Vagina (tissue), 2 donors: Measurements from ENCODE around the gene DSC2. TPM values are rescaled to one million over a fixed set of nuclear protein-coding genes. Genes with fewer than 3 reads are reported as not detected.

Experiments
- DNase-seq, 2 donors: peaks; one replicate each; pipeline ENCODE4 v3.0.0-alpha.2; 2017; ENCODE audit errors: extremely low spot score in 2 of 2
- H3K27ac ChIP-seq: fragments of 200-600 bp; sonication (generic); one replicate; pipeline ENCODE4 v1.5.1; 2019
- H3K27me3 ChIP-seq: fragments of 200-600 bp; sonication (generic); one replicate; pipeline ENCODE4 v1.5.1; 2019
- H3K36me3 ChIP-seq, 2 donors: fragments of 200-600 bp; sonication (generic); one replicate each; pipeline ENCODE4 v1.5.1; 2017 to 2019
- H3K4me1 ChIP-seq: fragments of 200-600 bp; sonication (generic); one replicate; pipeline ENCODE4 v1.5.1; 2019
- H3K4me3 ChIP-seq, 2 donors: fragments of 200-600 bp; sonication (generic); 1 replicate in 1 of 2; 2 replicates in 1 of 2; pipeline ENCODE4 v1.5.1; 2016 to 2019
- H3K9me3 ChIP-seq: fragments of 200-600 bp; sonication (generic); one replicate; pipeline ENCODE4 v1.5.1; 2019
- POLR2A ChIP-seq, 2 donors: fragments of 450-650 bp; IDR thresholded peaks; one replicate each; pipeline ENCODE4 v1.6.1; 2017; ENCODE audit warnings: antibody characterized with exemption in 2 of 2, mild to moderate bottlenecking in 2 of 2, moderate library complexity in 2 of 2
- POLR2AphosphoS5 ChIP-seq, 2 donors: sonication (generic); formaldehyde crosslinking; IDR thresholded peaks; one replicate each; pipeline ENCODE4 v1.9.0; 2017; ENCODE audit warnings: antibody characterized with exemption in 2 of 2, mild to moderate bottlenecking in 2 of 2, low read depth in 1 of 2; ENCODE audit not compliant: insufficient read depth in 1 of 2
- intact Hi-C: fragments of 100-400 bp; cut with DNase I; formaldehyde crosslinking; loops from one replicate; pipeline ENCODE4 v1.15.1; 2023
- total RNA-seq: library from RNA; depleted of rRNA; stranded (reverse); fragments of >200 nt; gene quantifications from one replicate; pipeline ENCODE4 v1.2.3, GENCODE V29; 2016
- TF ChIP-seq, protein P1 (sequence below), 3 experiments: fragments of 450-650 bp in 2 of 3; fragments of 200-600 bp in 1 of 3; sonication (generic) in 1 of 3; IDR thresholded peaks; one replicate each; pipeline ENCODE4 v1.5.1; 2017 to 2019; ENCODE audit warnings: antibody characterized with exemption in 3 of 3, mild to moderate bottlenecking in 2 of 3, moderate library complexity in 2 of 3

Gene DSC2
- total RNA-seq, 1 donor from 2014 or later: 108 TPM

GRCh38 chr18:31099450-31100230 lies 2.6 kb downstream of the DSC2 start:
- Histone ChIP-seq H3K27ac (no peak overlapping the region), H3K36me3 (no peaks in the 10 kb centered on the region), H3K27me3 (no peaks in the 10 kb centered on the region), H3K4me3 (peak overlapping the region; percentile 7 to 56), H3K9me3 (no peaks in the 10 kb centered on the region), H3K4me1 (no peaks in the 10 kb centered on the region)
- TF ChIP-seq, protein P1, sequence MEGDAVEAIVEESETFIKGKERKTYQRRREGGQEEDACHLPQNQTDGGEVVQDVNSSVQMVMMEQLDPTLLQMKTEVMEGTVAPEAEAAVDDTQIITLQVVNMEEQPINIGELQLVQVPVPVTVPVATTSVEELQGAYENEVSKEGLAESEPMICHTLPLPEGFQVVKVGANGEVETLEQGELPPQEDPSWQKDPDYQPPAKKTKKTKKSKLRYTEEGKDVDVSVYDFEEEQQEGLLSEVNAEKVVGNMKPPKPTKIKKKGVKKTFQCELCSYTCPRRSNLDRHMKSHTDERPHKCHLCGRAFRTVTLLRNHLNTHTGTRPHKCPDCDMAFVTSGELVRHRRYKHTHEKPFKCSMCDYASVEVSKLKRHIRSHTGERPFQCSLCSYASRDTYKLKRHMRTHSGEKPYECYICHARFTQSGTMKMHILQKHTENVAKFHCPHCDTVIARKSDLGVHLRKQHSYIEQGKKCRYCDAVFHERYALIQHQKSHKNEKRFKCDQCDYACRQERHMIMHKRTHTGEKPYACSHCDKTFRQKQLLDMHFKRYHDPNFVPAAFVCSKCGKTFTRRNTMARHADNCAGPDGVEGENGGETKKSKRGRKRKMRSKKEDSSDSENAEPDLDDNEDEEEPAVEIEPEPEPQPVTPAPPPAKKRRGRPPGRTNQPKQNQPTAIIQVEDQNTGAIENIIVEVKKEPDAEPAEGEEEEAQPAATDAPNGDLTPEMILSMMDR (IDR thresholded peaks at IDR 0.05): no peak
- TF ChIP-seq POLR2A (IDR thresholded peaks at IDR 0.05) (no peak), POLR2AphosphoS5 (IDR thresholded peaks at IDR 0.05; ENCODE audit: insufficient read depth in 1 of 2, low read depth in 1 of 2) (no peak)
- intact Hi-C loops: no loop called here
- DNase-seq: no peak

DNA sequence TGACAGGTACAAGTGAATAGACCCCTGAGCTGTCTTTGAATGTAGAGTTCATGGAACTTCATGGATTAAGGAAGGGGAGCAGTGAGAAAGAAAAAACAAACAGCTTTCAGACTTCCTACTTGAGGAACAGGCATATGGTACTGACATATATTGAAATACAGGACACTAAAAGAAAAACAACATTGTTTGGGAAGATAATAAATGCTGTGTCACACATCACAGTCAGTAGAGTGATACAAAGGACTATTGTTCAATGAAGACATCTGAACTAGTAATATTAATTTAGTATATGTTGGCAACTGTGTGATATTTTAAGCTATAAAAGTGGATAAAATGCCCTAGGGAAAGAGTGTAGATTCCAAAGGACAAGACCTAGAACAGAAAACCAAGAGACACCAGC lies 3.3 kb downstream of the DSC2 start:
- H3K4me1 ChIP-seq: no peaks in the 10 kb centered on the region
- H3K27ac ChIP-seq: no peak overlapping the region
- H3K9me3 ChIP-seq: no peaks in the 10 kb centered on the region
- DNase-seq: no peak
- no peaks in the 10 kb centered on the region for H3K36me3 ChIP-seq
- H3K27me3 ChIP-seq: no peaks in the 10 kb centered on the region
- no peak overlapping the region for H3K4me3 ChIP-seq
- TF ChIP-seq, protein P1 (IDR thresholded peaks at IDR 0.05): no peak
- TF ChIP-seq POLR2A (IDR thresholded peaks at IDR 0.05) (no peak), POLR2AphosphoS5 (IDR thresholded peaks at IDR 0.05; ENCODE audit: insufficient read depth in 1 of 2, low read depth in 1 of 2) (no peak)
- intact Hi-C loops: no loop called here

DNA sequence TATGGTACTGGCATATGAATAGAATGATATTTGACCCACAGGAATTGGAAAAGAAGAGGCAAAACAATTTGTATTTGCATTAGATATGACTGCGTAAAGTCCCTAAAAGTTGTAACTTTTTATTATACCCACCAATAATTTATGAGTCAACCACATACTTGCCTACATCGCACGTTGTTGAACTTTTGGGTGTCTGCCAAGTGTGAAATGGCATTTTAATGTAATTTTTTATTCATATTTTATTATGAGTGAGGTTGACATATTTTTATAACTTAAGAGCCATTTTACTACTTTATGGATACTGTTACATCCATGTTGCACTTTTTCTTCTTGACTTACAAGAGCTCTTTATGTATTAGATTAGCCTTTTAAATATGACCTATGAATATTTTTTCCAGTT lies 4.6 kb downstream of the DSC2 start:
- H3K36me3 ChIP-seq: no peaks in the 10 kb centered on the region
- H3K4me1 ChIP-seq: no peaks in the 10 kb centered on the region
- DNase-seq: no peak
- H3K4me3 ChIP-seq: no peak overlapping the region
- no peak for TF ChIP-seq POLR2AphosphoS5 (IDR thresholded peaks at IDR 0.05; ENCODE audit: insufficient read depth in 1 of 2, low read depth in 1 of 2)
- TF ChIP-seq POLR2A (IDR thresholded peaks at IDR 0.05): no peak
- TF ChIP-seq, protein P1 (IDR thresholded peaks at IDR 0.05): no peak
- no peaks in the 10 kb centered on the region for H3K9me3 ChIP-seq
- intact Hi-C loops: no loop called here
- no peaks in the 10 kb centered on the region for H3K27me3 ChIP-seq
- no peak overlapping the region for H3K27ac ChIP-seq

DNA sequence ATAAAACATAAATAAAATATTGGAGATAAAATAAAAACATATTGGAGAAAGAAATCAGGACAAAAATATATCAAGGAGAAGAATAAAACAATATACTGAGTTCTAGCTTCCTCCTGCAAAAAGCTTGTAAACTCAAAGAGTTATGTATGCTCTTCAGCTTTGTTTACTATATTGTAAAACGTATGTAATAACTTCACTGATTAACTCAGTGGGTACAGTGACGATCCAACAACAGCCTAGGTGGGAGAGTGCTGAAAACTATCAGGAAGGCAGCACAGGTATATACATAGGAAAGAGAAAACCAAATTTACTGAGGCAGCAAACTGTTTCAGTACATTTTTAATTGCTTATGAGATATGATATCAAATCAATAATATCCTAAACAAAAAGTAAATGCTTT lies 8.3 kb downstream of the DSC2 start:
- intact Hi-C loops: no loop called here
- Histone ChIP-seq H3K4me3 (no peak overlapping the region), H3K36me3 (peaks cover 0 to 6% of the 10 kb centered on the region in 2 donors), H3K9me3 (no peaks in the 10 kb centered on the region), H3K27ac (no peak overlapping the region), H3K4me1 (no peaks in the 10 kb centered on the region), H3K27me3 (no peaks in the 10 kb centered on the region)
- no peak for DNase-seq
- TF ChIP-seq POLR2A (IDR thresholded peaks at IDR 0.05) (no peak), POLR2AphosphoS5 (IDR thresholded peaks at IDR 0.05; ENCODE audit: insufficient read depth in 1 of 2, low read depth in 1 of 2) (no peak)
- TF ChIP-seq, protein P1 (IDR thresholded peaks at IDR 0.05): no peak

- Histone ChIP-seq H3K9me3 (no peaks in the 10 kb centered on the region), H3K27ac (no peak overlapping the region)
- TF ChIP-seq POLR2A (IDR thresholded peaks at IDR 0.05) (no peak), POLR2AphosphoS5 (IDR thresholded peaks at IDR 0.05; ENCODE audit: insufficient read depth in 1 of 2, low read depth in 1 of 2) (no peak)
- TF ChIP-seq, protein P1 (IDR thresholded peaks at IDR 0.05): no peak
Observed at GRCh38 chr18:31093294-31093693, 8.9 kb downstream of the DSC2 start.

More at GRCh38 chr18:31093294-31093693, 8.9 kb downstream of the DSC2 start:
- Histone ChIP-seq H3K27me3 (no peaks in the 10 kb centered on the region), H3K4me3 (no peak overlapping the region), H3K4me1 (no peaks in the 10 kb centered on the region), H3K36me3 (peaks cover 0 to 6% of the 10 kb centered on the region in 2 donors)
- intact Hi-C loops: no loop called here
- no peak for DNase-seq
